ENCODE results near the gene CCDC81.

Gene CCDC81

GRCh38 chr11:86374586-86374985 lies at the start of gene CCDC81:
TSS of gene CCDC81 (plus strand) at chr11:86374887. CDS start at chr11:86375164, 277 bp downstream.
- no peak within 1 kb of the TSS for H3K4me3 ChIP-seq (ENCODE audit: low read length)
- H4K20me1 ChIP-seq (ENCODE audit: control insufficient read depth, insufficient read depth, low read depth, low read length): no peaks in the 10 kb centered on the region
- no peaks in the 10 kb centered on the region; the same call in 1 of the 2 replicates for H3K9me2 ChIP-seq (replicated peaks; ENCODE audit: control insufficient read depth, low read length)
- H3K4me1 ChIP-seq (ENCODE audit: control insufficient read depth, low read length): no peaks in the 10 kb centered on the region
- no peaks in the 10 kb centered on the region for H3K79me2 ChIP-seq (ENCODE audit: control insufficient read depth, low read length)
- H3K9me3 ChIP-seq (ENCODE audit: control insufficient read depth, insufficient read depth, low read length): no peaks in the 10 kb centered on the region
- H3F3A ChIP-seq (ENCODE audit: control insufficient read depth, insufficient read depth): no peaks in the 10 kb centered on the region
- TF ChIP-seq EZH2phosphoT487 (IDR thresholded peaks at IDR 0.05; ENCODE audit: borderline replicate concordance, low read length) (no peak), CTCF (IDR thresholded peaks at IDR 0.05; ENCODE audit: low read depth, low read length, poor library complexity, severe bottlenecking) (no peak)
- no peak within 1 kb of the TSS for H3K27ac ChIP-seq (ENCODE audit: low read depth, low read length)
- no peaks in the 10 kb centered on the region for H3K36me3 ChIP-seq (ENCODE audit: control insufficient read depth, low read length)
- peaks cover 5% of the 10 kb centered on the region; the same call in 1 of the 2 replicates for H3K27me3 ChIP-seq (ENCODE audit: control insufficient read depth, low read length)
- no peak within 1 kb of the TSS for H3K4me2 ChIP-seq (ENCODE audit: low read length)

- TF ChIP-seq EZH2phosphoT487 (IDR thresholded peaks at IDR 0.05; ENCODE audit: borderline replicate concordance, low read length) (no peak), CTCF (IDR thresholded peaks at IDR 0.05; ENCODE audit: low read depth, low read length, poor library complexity, severe bottlenecking) (no peak)
- H3K79me2 ChIP-seq (ENCODE audit: control insufficient read depth, low read length): no peaks in the 10 kb centered on the region
- H3K9me2 ChIP-seq (replicated peaks; ENCODE audit: control insufficient read depth, low read length): no peaks in the 10 kb centered on the region
- no peaks in the 10 kb centered on the region for H3K4me1 ChIP-seq (ENCODE audit: control insufficient read depth, low read length)
- H3K4me3 ChIP-seq (ENCODE audit: low read length): no peak overlapping the region
- H3K9me3 ChIP-seq (ENCODE audit: control insufficient read depth, insufficient read depth, low read length): no peaks in the 10 kb centered on the region
- no peaks in the 10 kb centered on the region for H3K27me3 ChIP-seq (ENCODE audit: control insufficient read depth, low read length)
- H3K27ac ChIP-seq (ENCODE audit: low read depth, low read length): no peak overlapping the region
- no peak overlapping the region for H3K4me2 ChIP-seq (ENCODE audit: low read length)
- H3F3A ChIP-seq (ENCODE audit: control insufficient read depth, insufficient read depth): no peaks in the 10 kb centered on the region
- H4K20me1 ChIP-seq (ENCODE audit: control insufficient read depth, insufficient read depth, low read depth, low read length): no peaks in the 10 kb centered on the region
- peaks cover 37% of the 10 kb centered on the region for H3K36me3 ChIP-seq (ENCODE audit: control insufficient read depth, low read length)
Observed at GRCh38 chr11:86335131-86335767, 39.4 kb upstream of the CCDC81 start.

- H3K4me3 ChIP-seq (ENCODE audit: low read length): no peak overlapping the region
- H3K4me1 ChIP-seq (ENCODE audit: control insufficient read depth, low read length): no peaks in the 10 kb centered on the region
- H3K27ac ChIP-seq (ENCODE audit: low read depth, low read length): no peak overlapping the region
- no peaks in the 10 kb centered on the region for H4K20me1 ChIP-seq (ENCODE audit: control insufficient read depth, insufficient read depth, low read depth, low read length)
- TF ChIP-seq CTCF (IDR thresholded peaks at IDR 0.05; ENCODE audit: low read depth, low read length, poor library complexity, severe bottlenecking) (no peak), EZH2phosphoT487 (IDR thresholded peaks at IDR 0.05; ENCODE audit: borderline replicate concordance, low read length) (no peak)
- no peaks in the 10 kb centered on the region for H3K9me3 ChIP-seq (ENCODE audit: control insufficient read depth, insufficient read depth, low read length)
- H3K4me2 ChIP-seq (ENCODE audit: low read length): no peak overlapping the region
- no peaks in the 10 kb centered on the region for H3F3A ChIP-seq (ENCODE audit: control insufficient read depth, insufficient read depth)
- H3K27me3 ChIP-seq (ENCODE audit: control insufficient read depth, low read length): no peaks in the 10 kb centered on the region
- peaks cover 30% of the 10 kb centered on the region for H3K36me3 ChIP-seq (ENCODE audit: control insufficient read depth, low read length)
- no peaks in the 10 kb centered on the region for H3K9me2 ChIP-seq (replicated peaks; ENCODE audit: control insufficient read depth, low read length)
- no peaks in the 10 kb centered on the region for H3K79me2 ChIP-seq (ENCODE audit: control insufficient read depth, low read length)
Observed at GRCh38 chr11:86337227-86337626, 37.5 kb upstream of the CCDC81 start.
